ENCODE measurements around the gene EYA3. TPM values are rescaled to one million over a fixed set of nuclear protein-coding genes. Genes with fewer than 3 reads are reported as not detected.

EYA3 gene
- total RNA-seq, 1 experiment from 2014 or later = 23.1 TPM

DNA sequence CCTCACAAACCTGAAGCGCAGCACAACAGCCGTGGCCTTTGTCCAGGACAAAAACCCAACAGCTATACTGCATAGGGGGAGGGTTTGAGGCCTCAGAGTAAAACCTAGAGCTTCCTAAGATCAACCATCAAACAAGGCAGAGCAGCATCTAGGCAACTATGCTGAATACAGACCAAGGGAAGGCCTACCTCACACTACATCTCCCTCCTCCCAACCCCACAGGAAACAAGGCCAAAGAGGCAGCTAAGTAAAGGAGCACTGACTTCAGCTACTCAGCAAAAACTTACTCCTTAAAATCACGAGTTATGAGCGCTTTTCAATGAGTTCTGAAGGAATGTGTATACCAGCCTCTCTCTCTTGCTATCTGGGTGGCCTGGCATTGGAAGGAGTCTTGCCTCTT lies 116.3 kb downstream of the EYA3 start:
- no peaks in the 10 kb centered on the region for H3K27me3 ChIP-seq
- H3K4me3 ChIP-seq = no peak overlapping the region
- H3K9me3 ChIP-seq = no peaks in the 10 kb centered on the region
- no peak for DNase-seq
- H3K36me3 ChIP-seq = peaks cover 33% of the 10 kb centered on the region

- no peaks in the 10 kb centered on the region for H3K9me3 ChIP-seq
- H3K4me3 ChIP-seq = no peak overlapping the region
- peaks cover 33% of the 10 kb centered on the region for H3K36me3 ChIP-seq
- no peaks in the 10 kb centered on the region for H3K27me3 ChIP-seq
- DNase-seq = no peak
Observed at GRCh38 chr1:27971674-27972073, 116.7 kb downstream of the EYA3 start.

DNA sequence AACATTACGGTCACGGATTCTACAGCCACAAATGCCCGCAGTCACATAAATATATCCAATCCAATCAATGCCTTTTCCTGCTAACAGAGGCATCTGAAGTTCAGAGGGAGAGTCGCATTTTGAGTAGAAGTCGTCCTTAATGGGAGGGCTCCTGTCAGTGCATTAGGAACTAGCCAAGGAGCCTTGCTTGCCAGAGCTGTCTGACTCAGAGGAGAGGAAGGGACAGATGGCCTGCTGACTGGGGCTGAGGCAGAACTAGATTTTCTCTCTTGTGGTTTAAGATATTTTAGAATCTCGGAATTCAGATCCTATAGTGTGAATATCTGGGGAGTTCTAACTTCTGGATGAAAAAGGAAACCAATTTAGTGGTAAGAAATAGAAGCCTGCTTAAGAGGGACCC lies 118.0 kb downstream of the EYA3 start:
- no peak overlapping the region for H3K4me3 ChIP-seq
- H3K27me3 ChIP-seq = no peaks in the 10 kb centered on the region
- DNase-seq = peak; percentile 82
- no peaks in the 10 kb centered on the region for H3K9me3 ChIP-seq
- peaks cover 33% of the 10 kb centered on the region for H3K36me3 ChIP-seq

- DNase-seq = peak; percentile 64
- Histone ChIP-seq H3K9me3 (no peaks in the 10 kb centered on the region), H3K4me3 (no peak overlapping the region), H3K27me3 (no peaks in the 10 kb centered on the region), H3K36me3 (peaks cover 33% of the 10 kb centered on the region)
Observed at GRCh38 chr1:27968692-27969091, 119.7 kb downstream of the EYA3 start.

- no peak for DNase-seq
- H3K9me3 ChIP-seq = no peaks in the 10 kb centered on the region
- H3K4me3 ChIP-seq = no peak overlapping the region
- H3K27me3 ChIP-seq = no peaks in the 10 kb centered on the region
- peaks cover 35% of the 10 kb centered on the region for H3K36me3 ChIP-seq
Observed at GRCh38 chr1:27967884-27968466, 120.4 kb downstream of the EYA3 start.

DNA sequence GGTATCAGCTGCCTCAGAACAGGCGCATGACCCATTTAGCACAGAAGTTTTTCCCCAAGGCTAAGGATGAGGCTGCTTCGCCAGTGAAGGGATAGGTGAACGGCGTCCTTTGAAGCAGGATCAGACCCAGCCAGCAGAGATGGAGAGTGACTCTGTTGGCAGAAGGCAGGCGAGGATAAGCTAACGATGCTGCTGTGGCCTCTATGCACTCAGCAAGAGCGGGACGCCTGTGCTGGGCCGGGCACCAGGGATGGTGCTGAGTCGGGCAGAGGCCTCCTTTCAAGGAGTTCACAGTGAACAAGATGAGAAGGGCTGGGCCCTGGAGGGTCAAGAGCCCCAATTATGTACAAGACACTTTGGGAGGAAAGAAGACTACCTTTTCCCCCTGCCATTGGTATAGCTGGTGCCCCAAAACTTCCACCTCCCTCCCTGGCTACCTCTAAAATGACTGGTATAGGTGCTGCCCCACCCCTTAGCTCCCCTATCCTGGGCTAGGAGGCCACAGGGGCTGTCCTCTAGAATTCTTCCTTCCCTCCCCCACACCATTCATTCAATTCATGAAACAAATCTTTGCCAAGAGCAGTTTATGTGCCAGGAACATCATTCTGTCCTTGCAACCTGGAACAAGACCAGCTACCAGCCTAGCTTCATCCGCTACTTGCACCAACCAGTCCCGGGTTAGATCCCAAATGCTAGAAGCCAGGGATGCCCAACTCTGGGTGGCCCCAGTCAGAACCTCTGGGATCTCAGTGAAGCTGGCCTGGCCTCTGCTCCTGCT lies 121.1 kb downstream of the EYA3 start:
- no peak overlapping the region for H3K4me3 ChIP-seq
- H3K36me3 ChIP-seq = peaks cover 35% of the 10 kb centered on the region
- H3K27me3 ChIP-seq = no peaks in the 10 kb centered on the region
- no peak for DNase-seq
- H3K9me3 ChIP-seq = no peaks in the 10 kb centered on the region

DNA sequence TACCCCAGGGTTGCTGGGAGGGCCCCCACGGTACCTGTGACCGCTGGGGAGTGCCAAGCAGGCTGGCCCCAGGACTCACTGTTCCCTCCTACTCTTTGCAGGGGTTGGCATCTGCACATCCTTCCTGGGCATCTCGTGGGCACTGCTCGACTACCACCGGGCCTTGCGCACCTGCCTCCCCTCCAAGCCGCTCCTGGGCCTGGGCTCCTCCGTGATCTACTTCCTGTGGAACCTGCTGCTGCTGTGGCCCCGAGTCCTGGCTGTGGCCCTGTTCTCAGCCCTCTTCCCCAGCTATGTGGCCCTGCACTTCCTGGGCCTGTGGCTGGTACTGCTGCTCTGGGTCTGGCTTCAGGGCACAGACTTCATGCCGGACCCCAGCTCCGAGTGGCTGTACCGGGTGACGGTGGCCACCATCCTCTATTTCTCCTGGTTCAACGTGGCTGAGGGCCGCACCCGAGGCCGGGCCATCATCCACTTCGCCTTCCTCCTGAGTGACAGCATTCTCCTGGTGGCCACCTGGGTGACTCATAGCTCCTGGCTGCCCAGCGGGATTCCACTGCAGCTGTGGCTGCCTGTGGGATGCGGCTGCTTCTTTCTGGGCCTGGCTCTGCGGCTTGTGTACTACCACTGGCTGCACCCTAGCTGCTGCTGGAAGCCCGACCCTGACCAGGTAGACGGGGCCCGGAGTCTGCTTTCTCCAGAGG lies 121.9 kb downstream of the EYA3 start:
- Histone ChIP-seq H3K9me3 (no peaks in the 10 kb centered on the region), H3K4me3 (no peak overlapping the region), H3K27me3 (no peaks in the 10 kb centered on the region), H3K36me3 (peaks cover 32% of the 10 kb centered on the region)
- no peak for DNase-seq

- Histone ChIP-seq H3K4me3 (no peak overlapping the region), H3K36me3 (peaks cover 21% of the 10 kb centered on the region), H3K27me3 (no peaks in the 10 kb centered on the region), H3K9me3 (no peaks in the 10 kb centered on the region)
- no peak for DNase-seq
Observed at GRCh38 chr1:27963393-27963792, 125.0 kb downstream of the EYA3 start.

GRCh38 chr1:27961646-27962221 lies 126.7 kb downstream of the EYA3 start:
- Histone ChIP-seq H3K36me3 (peaks cover 8% of the 10 kb centered on the region), H3K27me3 (no peaks in the 10 kb centered on the region), H3K9me3 (no peaks in the 10 kb centered on the region), H3K4me3 (peak overlapping the region; percentile 56)
- peak; percentile 59 for DNase-seq

DNA sequence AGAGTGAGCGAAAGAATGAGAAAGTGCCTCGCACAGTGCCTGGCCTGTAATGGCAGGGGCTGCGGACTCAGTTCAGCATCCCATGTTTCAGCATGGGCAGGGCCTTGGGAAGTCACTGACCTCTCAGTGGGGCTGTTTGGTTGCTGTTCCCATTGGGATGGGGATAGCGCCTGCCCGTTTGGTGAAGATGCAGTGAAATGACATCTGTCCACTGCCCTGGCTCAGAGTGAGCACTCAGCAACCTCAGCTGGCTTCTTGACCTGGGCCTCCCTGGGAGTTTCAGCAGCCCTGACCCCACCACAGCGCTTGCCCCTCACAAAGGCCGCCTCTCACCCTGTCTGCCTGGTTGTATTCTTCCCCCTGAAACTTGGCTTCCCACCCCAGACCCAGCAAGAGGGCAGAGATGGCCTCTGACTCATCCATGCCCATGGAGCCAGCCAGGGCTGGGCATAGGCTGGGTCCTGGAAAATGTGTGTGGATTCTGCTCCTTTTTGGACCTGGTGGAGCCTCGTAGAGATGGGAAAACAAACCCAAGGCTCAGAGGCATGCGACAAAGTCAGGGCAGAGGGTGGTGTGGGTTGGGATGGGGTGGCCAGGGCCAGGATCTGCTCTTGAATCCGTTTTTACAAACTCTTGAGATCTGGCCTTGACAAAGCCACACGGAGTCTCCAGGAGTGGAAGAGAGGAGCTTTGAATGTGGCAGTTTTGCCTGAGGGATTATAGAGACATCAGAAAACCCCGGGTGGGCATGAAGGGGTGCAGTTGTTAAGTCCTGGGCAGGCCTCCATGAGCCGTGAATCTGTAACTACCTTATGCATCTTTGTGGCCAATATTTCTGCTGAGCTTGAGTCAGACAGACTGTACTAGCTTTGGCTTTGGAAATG lies 127.4 kb downstream of the EYA3 start:
- no peaks in the 10 kb centered on the region for H3K9me3 ChIP-seq
- H3K4me3 ChIP-seq = peak overlapping the region; percentile 56
- peaks cover 7% of the 10 kb centered on the region for H3K36me3 ChIP-seq
- H3K27me3 ChIP-seq = no peaks in the 10 kb centered on the region
- DNase-seq = peak; percentile 81

DNA sequence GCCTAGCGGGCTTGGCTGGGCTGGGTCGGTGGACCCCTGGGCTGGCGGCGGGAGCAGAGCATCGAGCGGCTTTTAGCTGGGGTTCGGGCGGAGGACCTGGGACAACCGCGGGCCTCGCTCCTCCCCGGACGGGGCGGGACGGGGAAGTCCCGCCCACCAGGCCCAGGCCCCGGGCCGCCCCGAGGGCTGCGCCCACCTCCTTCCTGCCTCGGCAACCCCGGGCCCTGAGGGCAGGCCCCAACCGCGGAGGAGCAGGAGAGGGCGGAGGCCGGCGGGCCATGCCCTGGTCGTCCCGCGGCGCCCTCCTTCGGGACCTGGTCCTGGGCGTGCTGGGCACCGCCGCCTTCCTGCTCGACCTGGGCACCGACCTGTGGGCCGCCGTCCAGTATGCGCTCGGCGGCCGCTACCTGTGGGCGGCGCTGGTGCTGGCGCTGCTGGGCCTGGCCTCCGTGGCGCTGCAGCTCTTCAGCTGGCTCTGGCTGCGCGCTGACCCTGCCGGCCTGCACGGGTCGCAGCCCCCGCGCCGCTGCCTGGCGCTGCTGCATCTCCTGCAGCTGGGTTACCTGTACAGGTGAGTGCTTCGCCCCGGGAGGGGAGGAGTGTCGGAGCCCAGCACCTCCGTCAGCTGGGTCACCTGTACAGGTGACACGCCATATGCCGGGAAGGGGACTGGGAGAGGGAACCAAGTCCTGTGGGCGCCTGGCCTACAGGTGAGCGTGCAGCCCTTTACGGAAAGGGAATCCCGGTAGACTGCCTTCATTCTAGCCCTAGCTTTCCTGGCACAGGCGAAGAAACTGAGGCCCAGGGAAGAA lies 128.4 kb downstream of the EYA3 start, which contains the start of gene XKR8:
Gene XKR8, plus strand, starts transcription at position 182 of the 812 bp plus-strand sequence. Its CDS starts 97 bp downstream, at position 279.
- no peaks in the 10 kb centered on the region for H3K9me3 ChIP-seq
- H3K27me3 ChIP-seq = no peaks in the 10 kb centered on the region
- peak; percentile 87 for DNase-seq
- H3K36me3 ChIP-seq = peaks cover 7% of the 10 kb centered on the region
- peak within 1 kb of the TSS; percentile 56 for H3K4me3 ChIP-seq

- no peaks in the 10 kb centered on the region; the same call in 1 of the 2 replicates for H3K36me3 ChIP-seq
- H3K27me3 ChIP-seq = no peaks in the 10 kb centered on the region
- no peaks in the 10 kb centered on the region for H3K9me3 ChIP-seq
- H3K4me3 ChIP-seq = no peak overlapping the region
- no peak for DNase-seq
Observed at GRCh38 chr1:27958513-27958912, 129.9 kb downstream of the EYA3 start.

DNA sequence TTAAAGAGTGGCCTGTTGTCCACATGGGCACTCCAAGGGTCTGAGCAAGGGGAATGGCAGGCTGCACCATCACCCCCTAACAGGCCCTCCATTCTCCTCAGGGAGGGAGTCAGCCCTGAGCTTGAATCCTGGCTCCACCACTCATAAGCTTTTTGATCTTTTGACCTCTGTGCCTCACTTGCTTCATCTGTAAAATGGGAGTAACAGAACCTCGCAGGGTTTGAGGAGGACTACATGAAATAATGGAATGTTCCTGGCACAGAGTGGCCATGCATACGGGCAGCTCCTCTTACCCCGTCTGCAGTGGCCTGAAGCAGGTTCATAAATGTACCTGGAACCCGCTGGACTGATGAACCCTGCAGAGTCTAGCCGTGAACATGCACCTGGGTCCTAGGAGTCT lies 130.8 kb downstream of the EYA3 start:
- no peak for DNase-seq
- no peak overlapping the region for H3K4me3 ChIP-seq
- H3K9me3 ChIP-seq = no peaks in the 10 kb centered on the region
- no peaks in the 10 kb centered on the region for H3K27me3 ChIP-seq
- no peaks in the 10 kb centered on the region for H3K36me3 ChIP-seq

DNA sequence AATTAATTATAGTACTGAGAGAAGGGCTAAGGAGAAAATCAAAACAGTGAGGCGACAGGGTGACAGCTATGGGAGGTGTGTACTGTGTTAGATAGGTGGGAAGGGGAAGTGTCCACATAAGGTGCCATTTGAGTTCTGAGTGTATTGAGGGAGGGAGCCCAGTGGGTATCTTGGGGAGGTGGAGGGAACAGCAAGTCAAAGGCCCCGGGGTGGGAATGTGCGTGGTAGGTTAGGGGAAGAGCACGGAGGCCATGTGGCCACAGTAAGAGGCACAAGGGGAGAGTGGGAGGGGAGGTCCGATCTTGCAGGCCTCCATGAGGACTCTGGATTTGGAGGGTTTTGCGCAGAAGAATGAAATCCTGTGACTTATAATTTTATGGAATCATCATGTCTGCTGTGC lies 131.6 kb downstream of the EYA3 start:
- no peaks in the 10 kb centered on the region for H3K36me3 ChIP-seq
- DNase-seq = no peak
- H3K9me3 ChIP-seq = no peaks in the 10 kb centered on the region
- no peak overlapping the region for H3K4me3 ChIP-seq
- H3K27me3 ChIP-seq = no peaks in the 10 kb centered on the region

- Histone ChIP-seq H3K9me3 (no peaks in the 10 kb centered on the region), H3K36me3 (no peaks in the 10 kb centered on the region), H3K4me3 (no peak overlapping the region), H3K27me3 (no peaks in the 10 kb centered on the region)
- no peak for DNase-seq
Observed at GRCh38 chr1:27955076-27955475, 133.3 kb downstream of the EYA3 start.

DNA sequence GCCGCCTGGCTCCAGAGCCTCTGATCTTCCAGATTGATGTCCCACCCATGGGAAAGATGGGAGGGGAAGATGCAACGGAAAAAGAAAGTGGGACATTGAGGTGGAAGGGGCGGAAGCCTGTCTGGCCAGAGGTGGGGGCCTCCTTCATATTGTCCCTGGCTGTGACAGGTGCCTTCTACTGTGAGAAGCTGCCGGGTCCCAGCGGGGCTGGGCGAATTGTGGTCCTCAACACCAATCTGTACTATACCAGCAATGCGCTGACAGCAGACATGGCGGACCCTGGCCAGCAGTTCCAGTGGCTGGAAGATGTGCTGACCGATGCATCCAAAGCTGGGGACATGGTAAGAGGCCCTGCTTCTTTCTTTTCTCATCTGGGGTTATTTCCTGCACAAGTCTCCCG lies 134.2 kb downstream of the EYA3 start:
- DNase-seq = no peak
- H3K36me3 ChIP-seq = no peaks in the 10 kb centered on the region
- H3K27me3 ChIP-seq = no peaks in the 10 kb centered on the region
- no peak overlapping the region for H3K4me3 ChIP-seq
- H3K9me3 ChIP-seq = no peaks in the 10 kb centered on the region

Data from MG63 (cell line).